Measurements from ENCODE around the gene ANKRD33. TPM values are rescaled to one million over a fixed set of nuclear protein-coding genes. Genes with fewer than 3 reads are reported as not detected.
A peak's percentile ranks its signal among the peaks of the same experiment; 100 is the strongest.

Gene ANKRD33
- total RNA-seq, 6 donors from 2014 or later, result not detected

- Histone ChIP-seq H3K27me3 (no peaks in the 10 kb centered on the region), H3K9me3 (no peaks in the 10 kb centered on the region), H3K27ac (peak overlapping the region in 1 of 4 donors; percentile 26), H3K4me1 (peaks cover 7 to 20% (median 17%) of the 10 kb centered on the region in 4 donors), H3K36me3 (no peaks in the 10 kb centered on the region), H3K4me3 (peak overlapping the region in 2 of 4 donors; percentile 7 to 29)
- WGBS, 2 donors, result 38 to 55% methylated on average over 16 to 21 of the region's 21 CpGs
- TF ChIP-seq, protein P1, sequence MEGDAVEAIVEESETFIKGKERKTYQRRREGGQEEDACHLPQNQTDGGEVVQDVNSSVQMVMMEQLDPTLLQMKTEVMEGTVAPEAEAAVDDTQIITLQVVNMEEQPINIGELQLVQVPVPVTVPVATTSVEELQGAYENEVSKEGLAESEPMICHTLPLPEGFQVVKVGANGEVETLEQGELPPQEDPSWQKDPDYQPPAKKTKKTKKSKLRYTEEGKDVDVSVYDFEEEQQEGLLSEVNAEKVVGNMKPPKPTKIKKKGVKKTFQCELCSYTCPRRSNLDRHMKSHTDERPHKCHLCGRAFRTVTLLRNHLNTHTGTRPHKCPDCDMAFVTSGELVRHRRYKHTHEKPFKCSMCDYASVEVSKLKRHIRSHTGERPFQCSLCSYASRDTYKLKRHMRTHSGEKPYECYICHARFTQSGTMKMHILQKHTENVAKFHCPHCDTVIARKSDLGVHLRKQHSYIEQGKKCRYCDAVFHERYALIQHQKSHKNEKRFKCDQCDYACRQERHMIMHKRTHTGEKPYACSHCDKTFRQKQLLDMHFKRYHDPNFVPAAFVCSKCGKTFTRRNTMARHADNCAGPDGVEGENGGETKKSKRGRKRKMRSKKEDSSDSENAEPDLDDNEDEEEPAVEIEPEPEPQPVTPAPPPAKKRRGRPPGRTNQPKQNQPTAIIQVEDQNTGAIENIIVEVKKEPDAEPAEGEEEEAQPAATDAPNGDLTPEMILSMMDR (IDR thresholded peaks at IDR 0.05), result no peak
- no peak for TF ChIP-seq EP300 (IDR thresholded peaks at IDR 0.05)
- no peak for TF ChIP-seq POLR2A (IDR thresholded peaks at IDR 0.05)
- no peak for TF ChIP-seq POLR2AphosphoS5 (IDR thresholded peaks at IDR 0.05)
- ATAC-seq (ENCODE audit: low FRiP score in 2 of 2) (peak; percentile 7 to 68), DNase-seq (no peak)
Observed at GRCh38 chr12:51855586-51856428, 32.1 kb upstream of the ANKRD33 start.

DNA sequence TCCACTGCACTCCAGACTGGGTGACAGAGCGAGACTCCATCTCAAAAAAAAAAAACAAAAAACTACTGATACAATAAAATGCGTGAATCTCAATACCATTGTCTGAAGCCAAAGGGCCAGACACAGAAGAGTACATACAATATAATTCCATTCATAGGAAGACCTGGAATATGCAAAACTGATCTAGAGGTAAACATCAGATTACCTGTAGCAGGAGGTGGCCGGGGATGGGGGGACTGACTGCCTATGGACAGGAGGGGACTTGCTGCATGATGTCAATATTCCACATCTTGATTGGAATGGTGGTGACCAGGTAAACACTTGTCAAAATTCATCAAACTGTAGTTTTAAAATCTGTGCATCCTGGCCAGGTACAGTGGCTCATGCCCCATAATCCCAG is 26.9 kb upstream of the ANKRD33 start:
- H3K27ac ChIP-seq, result no peak overlapping the region
- peaks cover 0 to 17% (median 8%) of the 10 kb centered on the region in 4 donors for H3K27me3 ChIP-seq
- no peaks in the 10 kb centered on the region for H3K36me3 ChIP-seq
- H3K4me3 ChIP-seq, result no peak overlapping the region
- ATAC-seq (ENCODE audit: low FRiP score in 2 of 2) (no peak), DNase-seq (no peak)
- H3K4me1 ChIP-seq, result peaks cover 13 to 28% (median 17%) of the 10 kb centered on the region in 4 donors
- 91 to 96% methylated on average over 3 of the region's 3 CpGs for WGBS, 2 donors
- TF ChIP-seq EP300 (IDR thresholded peaks at IDR 0.05) (no peak), POLR2AphosphoS5 (IDR thresholded peaks at IDR 0.05) (no peak), POLR2A (IDR thresholded peaks at IDR 0.05) (no peak)
- TF ChIP-seq, protein P1 (IDR thresholded peaks at IDR 0.05), result no peak
- H3K9me3 ChIP-seq, result no peaks in the 10 kb centered on the region

DNA sequence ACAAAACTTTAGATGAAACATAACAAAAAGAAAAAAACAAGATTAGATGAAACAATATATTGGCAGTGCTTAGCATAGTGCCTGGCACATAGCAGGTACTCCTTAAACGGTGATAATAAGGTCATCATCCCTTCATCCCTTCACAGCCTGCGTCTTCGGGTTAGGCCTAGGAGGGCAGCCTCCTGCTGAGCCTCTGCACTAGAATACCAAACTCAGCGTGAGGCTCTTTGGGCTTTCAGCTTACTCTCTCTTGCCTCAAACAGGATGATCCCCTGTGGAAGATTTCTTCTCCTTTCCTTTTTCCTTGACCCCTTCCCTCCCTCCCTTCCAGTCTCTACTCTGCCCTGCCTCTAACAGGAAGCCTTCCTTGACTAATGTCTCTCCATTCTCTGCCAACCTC is 25.0 kb upstream of the ANKRD33 start:
- H3K36me3 ChIP-seq, result no peaks in the 10 kb centered on the region
- no peaks in the 10 kb centered on the region for H3K9me3 ChIP-seq
- DNase-seq (no peak), ATAC-seq (ENCODE audit: low FRiP score in 2 of 2) (no peak)
- TF ChIP-seq, protein P1 (IDR thresholded peaks at IDR 0.05), result no peak
- TF ChIP-seq EP300 (IDR thresholded peaks at IDR 0.05) (no peak), POLR2AphosphoS5 (IDR thresholded peaks at IDR 0.05) (no peak), POLR2A (IDR thresholded peaks at IDR 0.05) (no peak)
- no peak overlapping the region for H3K4me3 ChIP-seq
- no peak overlapping the region for H3K27ac ChIP-seq
- peaks cover 12 to 26% (median 16%) of the 10 kb centered on the region in 4 donors for H3K4me1 ChIP-seq
- H3K27me3 ChIP-seq, result peaks cover 0 to 17% (median 8%) of the 10 kb centered on the region in 4 donors
- 81 to 82% methylated on average over 4 of the region's 4 CpGs for WGBS, 2 donors

DNA sequence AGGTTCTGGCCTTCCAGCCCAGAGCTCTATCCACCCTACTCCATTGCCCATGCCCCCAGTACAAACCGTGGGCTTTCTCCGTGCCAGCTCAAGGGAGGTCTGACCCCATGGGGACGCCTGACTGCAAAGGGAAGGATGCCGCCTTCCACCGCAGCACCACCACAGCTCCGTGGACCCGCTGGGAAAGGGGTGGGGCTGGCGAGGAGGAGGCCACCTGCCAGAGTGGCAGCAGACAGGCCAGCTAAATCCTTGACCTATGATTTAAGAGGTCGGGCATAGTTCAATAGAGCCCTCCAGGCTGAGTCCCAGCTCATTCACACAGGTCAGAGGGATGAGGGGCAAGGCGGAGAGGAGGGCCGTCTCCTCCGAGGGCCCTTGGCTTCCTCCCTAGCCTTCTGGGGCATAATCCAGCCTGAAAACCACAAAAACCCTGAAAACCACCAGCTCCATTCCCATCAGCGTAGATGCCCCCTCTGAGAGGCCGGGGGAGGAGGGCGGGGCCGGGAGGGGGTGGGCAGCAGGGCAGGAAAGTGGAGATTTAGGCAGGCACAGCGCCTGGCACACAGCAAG is 24.5 kb upstream of the ANKRD33 start:
- peak overlapping the region in 3 of 4 donors; percentile 16 to 29 (median 27) for H3K4me3 ChIP-seq
- DNase-seq (peak in 1 of 2 donors; percentile 59), ATAC-seq (ENCODE audit: low FRiP score in 2 of 2) (peak in 1 of 2 donors; percentile 5)
- peaks cover 0 to 18% (median 8%) of the 10 kb centered on the region in 4 donors for H3K27me3 ChIP-seq
- WGBS, 2 donors, result 35% methylated on average over 6 to 17 of the region's 17 CpGs
- H3K27ac ChIP-seq, result no peak overlapping the region
- H3K36me3 ChIP-seq, result no peaks in the 10 kb centered on the region
- no peaks in the 10 kb centered on the region for H3K9me3 ChIP-seq
- TF ChIP-seq, protein P1 (IDR thresholded peaks at IDR 0.05), result no peak
- TF ChIP-seq POLR2AphosphoS5 (IDR thresholded peaks at IDR 0.05) (no peak), POLR2A (IDR thresholded peaks at IDR 0.05) (no peak)
- H3K4me1 ChIP-seq, result peaks cover 13 to 27% (median 16%) of the 10 kb centered on the region in 4 donors
